ENCODE data around the gene TERB1. TPM values are rescaled to one million over a fixed set of nuclear protein-coding genes. Genes with fewer than 3 reads are reported as not detected.

TERB1 gene
- total RNA-seq, result under 1 TPM in 2 of 3 donors, not detected in 1; 0.28 to 0.32 TPM
- long read RNA-seq, donor 1, result 0 reads
- long read RNA-seq, donor 2, result 0 reads

- intact Hi-C loops (cut with DNase I, micrococcal nuclease), result no loop called here
- H3K4me3 ChIP-seq, result no peak within 1 kb of the TSS
- no peak for TF ChIP-seq CTCF (IDR thresholded peaks at IDR 0.05)
- no peak for ATAC-seq
- no peaks in the 10 kb centered on the region for H3K4me1 ChIP-seq (ENCODE audit: low read depth)
- H3K36me3 ChIP-seq (ENCODE audit: low read depth), result no peaks in the 10 kb centered on the region
- DNase-seq, result no peak
- H3K9me3 ChIP-seq, result no peaks in the 10 kb centered on the region
These were observed at the start of gene TERB1 for GRCh38 chr16:66801320-66802105. Gene TERB1 (minus strand): TSS chr16:66801584. CDS start chr16:66796798, 4,786 bp downstream.

DNA sequence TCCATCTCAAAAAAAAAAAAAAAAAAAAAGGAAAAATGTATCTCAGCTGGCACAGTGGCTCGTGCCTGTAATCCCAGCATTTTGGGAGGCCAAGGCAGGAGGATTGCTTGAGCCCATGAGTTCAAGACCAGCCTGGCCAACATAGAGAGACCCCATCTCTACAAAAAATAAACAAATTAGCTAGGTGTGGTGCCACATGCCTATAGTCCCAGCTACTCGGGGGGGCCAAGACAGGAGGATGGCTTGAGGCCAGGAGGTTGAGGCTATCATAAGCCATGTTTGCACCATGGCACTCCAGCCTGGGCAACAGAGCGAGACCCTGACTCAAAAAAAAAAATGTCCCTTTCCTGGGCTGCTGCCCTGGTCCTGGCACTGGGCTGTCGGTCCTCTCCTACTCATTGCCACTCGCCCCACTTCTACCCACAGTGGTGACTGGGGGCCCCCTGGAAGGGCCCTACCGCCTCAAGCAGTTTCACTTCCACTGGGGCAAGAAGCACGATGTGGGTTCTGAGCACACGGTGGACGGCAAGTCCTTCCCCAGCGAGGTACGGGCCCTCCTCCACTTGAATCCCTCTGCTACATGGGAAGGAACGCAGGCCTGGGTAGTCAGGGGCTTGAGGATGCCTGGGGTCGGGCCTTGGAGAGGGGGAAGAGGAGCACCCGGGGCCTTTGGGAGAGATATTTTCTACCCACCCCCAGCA lies 48.9 kb upstream of the TERB1 start:
- Histone ChIP-seq H3K4me3 (no peak overlapping the region), H3K9me3 (no peaks in the 10 kb centered on the region), H3K36me3 (ENCODE audit: low read depth) (no peaks in the 10 kb centered on the region), H3K4me1 (ENCODE audit: low read depth) (no peaks in the 10 kb centered on the region)
- no peak for TF ChIP-seq CTCF (IDR thresholded peaks at IDR 0.05)
- intact Hi-C loops (cut with DNase I, micrococcal nuclease), result no loop called here
- DNase-seq (no peak), ATAC-seq (no peak)

DNA sequence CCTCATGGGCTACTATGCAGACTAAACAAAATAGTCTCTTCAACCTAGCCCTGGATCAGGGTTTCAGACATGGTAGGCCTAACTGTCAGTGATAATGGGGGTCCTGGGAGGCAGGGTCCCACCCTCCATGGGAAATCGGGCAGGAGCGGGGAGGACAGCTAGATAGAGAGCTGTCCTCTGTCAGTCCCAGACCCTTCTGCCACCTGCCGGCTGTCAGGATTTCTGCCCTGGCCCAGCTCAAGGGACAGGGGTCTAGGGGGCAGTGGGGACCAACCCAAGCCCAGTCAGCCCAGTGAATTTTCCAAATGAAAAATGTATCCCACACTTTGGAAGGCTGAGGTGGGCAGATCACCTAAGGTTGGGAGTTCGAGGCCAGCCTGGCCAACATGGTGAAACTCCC lies 48.2 kb upstream of the TERB1 start:
- no peak for ATAC-seq

GRCh38 chr16:66849021-66849420 lies 47.6 kb upstream of the TERB1 start:
- ATAC-seq (no peak), DNase-seq (no peak)
- Histone ChIP-seq H3K4me1 (ENCODE audit: low read depth) (peaks cover 11% of the 10 kb centered on the region), H3K4me3 (no peak overlapping the region), H3K36me3 (ENCODE audit: low read depth) (no peaks in the 10 kb centered on the region), H3K9me3 (no peaks in the 10 kb centered on the region)
- intact Hi-C loops (cut with DNase I, micrococcal nuclease), result no loop called here
- no peak for TF ChIP-seq CTCF (IDR thresholded peaks at IDR 0.05)

More for the DNA sequence above, 48.2 kb upstream of the TERB1 start:
- intact Hi-C loops (cut with DNase I, micrococcal nuclease), result no loop called here
- Histone ChIP-seq H3K4me1 (ENCODE audit: low read depth) (peaks cover 5% of the 10 kb centered on the region), H3K9me3 (no peaks in the 10 kb centered on the region), H3K36me3 (ENCODE audit: low read depth) (no peaks in the 10 kb centered on the region), H3K4me3 (no peak overlapping the region)
- DNase-seq, result no peak
- TF ChIP-seq CTCF (IDR thresholded peaks at IDR 0.05), result no peak

- intact Hi-C loops (cut with DNase I, micrococcal nuclease), result no loop called here
- no peak overlapping the region for H3K4me3 ChIP-seq
- no peak for TF ChIP-seq CTCF (IDR thresholded peaks at IDR 0.05)
- no peak for ATAC-seq
- peaks cover 11% of the 10 kb centered on the region for H3K4me1 ChIP-seq (ENCODE audit: low read depth)
- no peak for DNase-seq
- H3K36me3 ChIP-seq (ENCODE audit: low read depth), result no peaks in the 10 kb centered on the region
- H3K9me3 ChIP-seq, result no peaks in the 10 kb centered on the region
These were observed 46.8 kb upstream of the TERB1 start for GRCh38 chr16:66848172-66848571.

Measured in mucosa of descending colon (tissue), 3 donors.